ENCODE data around the gene KCNIP4.

DNA sequence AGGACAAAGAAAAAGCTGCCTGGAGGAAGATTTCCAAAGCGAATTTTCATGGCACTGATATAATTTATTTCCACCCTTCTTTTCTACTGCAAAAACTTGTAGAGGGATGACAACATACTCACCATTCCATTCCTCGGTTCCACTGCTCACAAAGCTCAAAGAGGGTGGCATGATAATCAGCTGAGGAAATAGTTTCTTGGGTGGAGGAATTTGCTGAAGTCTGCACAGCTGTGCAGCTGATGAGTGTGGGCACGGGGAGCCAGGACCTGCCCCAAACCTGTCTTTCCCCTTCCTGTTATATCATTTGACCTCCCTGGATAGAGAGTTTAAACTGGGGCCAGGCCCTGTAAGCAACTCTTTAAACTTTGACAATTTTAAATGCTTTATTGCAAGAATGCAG, 1087.7 kb downstream of the KCNIP4 start:
- TF ChIP-seq, protein P1, sequence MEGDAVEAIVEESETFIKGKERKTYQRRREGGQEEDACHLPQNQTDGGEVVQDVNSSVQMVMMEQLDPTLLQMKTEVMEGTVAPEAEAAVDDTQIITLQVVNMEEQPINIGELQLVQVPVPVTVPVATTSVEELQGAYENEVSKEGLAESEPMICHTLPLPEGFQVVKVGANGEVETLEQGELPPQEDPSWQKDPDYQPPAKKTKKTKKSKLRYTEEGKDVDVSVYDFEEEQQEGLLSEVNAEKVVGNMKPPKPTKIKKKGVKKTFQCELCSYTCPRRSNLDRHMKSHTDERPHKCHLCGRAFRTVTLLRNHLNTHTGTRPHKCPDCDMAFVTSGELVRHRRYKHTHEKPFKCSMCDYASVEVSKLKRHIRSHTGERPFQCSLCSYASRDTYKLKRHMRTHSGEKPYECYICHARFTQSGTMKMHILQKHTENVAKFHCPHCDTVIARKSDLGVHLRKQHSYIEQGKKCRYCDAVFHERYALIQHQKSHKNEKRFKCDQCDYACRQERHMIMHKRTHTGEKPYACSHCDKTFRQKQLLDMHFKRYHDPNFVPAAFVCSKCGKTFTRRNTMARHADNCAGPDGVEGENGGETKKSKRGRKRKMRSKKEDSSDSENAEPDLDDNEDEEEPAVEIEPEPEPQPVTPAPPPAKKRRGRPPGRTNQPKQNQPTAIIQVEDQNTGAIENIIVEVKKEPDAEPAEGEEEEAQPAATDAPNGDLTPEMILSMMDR (IDR thresholded peaks at IDR 0.05): no peak
- TF ChIP-seq POLR2A (IDR thresholded peaks at IDR 0.05): no peak
